KBM-7 (cell line): ENCODE data around the gene NOS1AP.
"Not testable (repeated sequence)": the region's sequence is repeated elsewhere in the genome, so short reads cannot be mapped to it uniquely, and the experiment has no call there.

ENCODE experiments used
- DNase-seq: peaks from one replicate; pipeline ENCODE4 v3.0.0-alpha.2; 2015
- in situ Hi-C: fragments of 300-500 bp; cut with MboI; formaldehyde crosslinking; loops from 2 replicates; pipeline ENCODE4 v1.14.3; 2020; ENCODE audit warnings: low sequenced_read_pairs, low pct_unique_long_range_greater_than_20kb, mixed read lengths

NOS1AP gene

GRCh38 chr1:162327788-162328165 is 258.3 kb downstream of the NOS1AP start:
- in situ Hi-C loops = no loop called here

GRCh38 chr1:162328512-162328911 is 259.0 kb downstream of the NOS1AP start:
- in situ Hi-C loops = no loop called here
- no peak for DNase-seq

More at GRCh38 chr1:162327788-162328165, 258.3 kb downstream of the NOS1AP start:
- DNase-seq = no peak

- in situ Hi-C loops = no loop called here
- no peak for DNase-seq
Measured at GRCh38 chr1:162329826-162330225, 260.3 kb downstream of the NOS1AP start.

- DNase-seq = no peak
- in situ Hi-C loops = no loop called here
Measured at GRCh38 chr1:162333991-162334390, 264.5 kb downstream of the NOS1AP start.

- no peak for DNase-seq
- in situ Hi-C loops = no loop called here
Measured at GRCh38 chr1:162335126-162335525, 265.6 kb downstream of the NOS1AP start.

- in situ Hi-C loops = no loop called here
Measured at GRCh38 chr1:162336621-162337285, 267.3 kb downstream of the NOS1AP start.

GRCh38 chr1:162342452-162342983 is 273.0 kb downstream of the NOS1AP start:
- in situ Hi-C loops = no loop called here
- DNase-seq = no peak

More at GRCh38 chr1:162336621-162337285, 267.3 kb downstream of the NOS1AP start:
- no peak for DNase-seq

- in situ Hi-C loops = no loop called here
- no peak for DNase-seq
Measured at GRCh38 chr1:162343470-162343869, 274.0 kb downstream of the NOS1AP start.

- in situ Hi-C loops = no loop called here
Measured at GRCh38 chr1:162347281-162347680, 277.8 kb downstream of the NOS1AP start.

GRCh38 chr1:162349635-162350330 is 280.3 kb downstream of the NOS1AP start:
- no peak for DNase-seq
- in situ Hi-C loops = no loop called here

More at GRCh38 chr1:162347281-162347680, 277.8 kb downstream of the NOS1AP start:
- DNase-seq = no peak

- DNase-seq = no peak
- in situ Hi-C loops = no loop called here
Measured at GRCh38 chr1:162351246-162351842, 281.9 kb downstream of the NOS1AP start.

GRCh38 chr1:162351874-162352273 is 282.4 kb downstream of the NOS1AP start:
- DNase-seq = not testable (repeated sequence)

GRCh38 chr1:162353078-162353477 is 283.6 kb downstream of the NOS1AP start:
- no peak for DNase-seq
- in situ Hi-C loops = no loop called here

More at GRCh38 chr1:162351874-162352273, 282.4 kb downstream of the NOS1AP start:
- in situ Hi-C loops = not testable (repeated sequence)

- DNase-seq = no peak
- in situ Hi-C loops = no loop called here
Measured at GRCh38 chr1:162353702-162354101, 284.2 kb downstream of the NOS1AP start.

- DNase-seq = peak; percentile 38
Measured at GRCh38 chr1:162357681-162358266, 288.3 kb downstream of the NOS1AP start.

GRCh38 chr1:162358928-162359327 is 289.4 kb downstream of the NOS1AP start:
- no peak for DNase-seq
- in situ Hi-C loops = no loop called here

More at GRCh38 chr1:162357681-162358266, 288.3 kb downstream of the NOS1AP start:
- in situ Hi-C loops = no loop called here

- DNase-seq = no peak
- in situ Hi-C loops = no loop called here
Measured at GRCh38 chr1:162359523-162360236, 290.2 kb downstream of the NOS1AP start.

GRCh38 chr1:162360237-162360873 is 290.9 kb downstream of the NOS1AP start:
- in situ Hi-C loops = no loop called here

GRCh38 chr1:162360874-162361260 is 291.4 kb downstream of the NOS1AP start:
- in situ Hi-C loops = no loop called here
- no peak for DNase-seq

More at GRCh38 chr1:162360237-162360873, 290.9 kb downstream of the NOS1AP start:
- DNase-seq = no peak
